GM21515 (cell line): ENCODE measurements around the gene GPD1.
"Not testable (repeated sequence)": the region's sequence is repeated elsewhere in the genome, so short reads cannot be mapped to it uniquely, and the experiment has no call there.

Source experiments
- ATAC-seq: cut with Tn5 transposase; IDR thresholded peaks from one replicate; pipeline ENCODE4 v1.9.1; 2021; ENCODE audit not compliant: unreplicated experiment

The GPD1 gene

GRCh38 chr12:50120521-50120920 is 16.7 kb downstream of the GPD1 start:
- no peak for ATAC-seq

DNA sequence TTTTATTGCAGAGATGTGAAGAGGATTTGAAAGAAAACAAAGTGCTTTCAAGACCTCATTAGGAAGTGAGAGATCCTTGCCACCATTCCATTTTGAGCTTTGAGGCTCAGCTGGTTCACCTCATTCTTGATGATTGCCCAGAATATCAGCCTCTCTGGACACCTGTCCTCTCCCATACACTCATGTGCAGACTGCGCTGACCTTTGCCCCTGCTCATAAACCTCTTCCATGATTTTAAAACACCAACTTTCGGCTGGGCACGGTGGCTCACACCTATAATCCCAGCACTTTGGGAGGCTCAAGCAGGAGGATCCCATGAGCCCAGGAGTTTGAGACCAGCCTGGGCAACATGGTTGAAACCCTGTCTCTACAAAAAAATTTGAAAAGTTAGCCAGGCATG is 17.1 kb downstream of the GPD1 start:
- no peak for ATAC-seq

DNA sequence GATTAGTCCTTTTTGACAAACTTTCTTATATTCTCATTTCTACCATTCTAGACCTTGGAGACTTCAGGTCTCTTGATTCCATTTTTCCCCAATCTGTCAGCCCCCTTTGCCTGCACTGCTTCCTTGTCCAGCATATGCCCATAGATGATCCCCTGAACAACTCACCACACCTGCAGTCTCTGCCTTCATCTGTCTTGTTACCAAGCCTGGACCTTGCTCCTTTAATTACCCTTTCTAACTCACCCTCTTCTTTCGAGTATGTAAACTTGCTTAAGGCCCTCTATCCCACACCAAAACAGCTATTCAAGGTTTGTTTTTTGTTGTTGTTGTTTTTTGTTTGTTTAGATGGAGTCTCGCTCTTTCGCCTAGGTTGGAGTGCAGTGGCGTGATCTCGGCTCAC is 17.8 kb downstream of the GPD1 start:
- ATAC-seq, result no peak

DNA sequence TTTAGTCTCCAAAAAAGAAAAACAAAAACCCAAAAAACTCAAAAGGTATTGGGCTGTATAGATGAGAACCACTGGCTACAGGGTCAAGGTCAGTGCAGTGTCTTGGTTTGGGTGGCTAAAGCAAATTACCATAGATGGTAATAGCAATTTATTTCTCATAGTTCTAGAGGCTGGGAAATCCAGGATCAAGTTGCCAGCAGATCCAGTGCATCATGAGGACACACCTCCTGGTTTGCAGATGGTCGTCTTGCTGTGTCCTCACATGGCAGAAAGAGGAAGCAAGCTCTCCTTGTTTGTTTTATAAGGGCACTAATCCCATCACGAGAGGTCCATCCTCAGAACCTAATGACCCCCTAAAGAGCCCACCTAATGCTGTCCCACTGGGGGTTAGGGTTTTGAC is 19.4 kb downstream of the GPD1 start:
- ATAC-seq, result no peak

DNA sequence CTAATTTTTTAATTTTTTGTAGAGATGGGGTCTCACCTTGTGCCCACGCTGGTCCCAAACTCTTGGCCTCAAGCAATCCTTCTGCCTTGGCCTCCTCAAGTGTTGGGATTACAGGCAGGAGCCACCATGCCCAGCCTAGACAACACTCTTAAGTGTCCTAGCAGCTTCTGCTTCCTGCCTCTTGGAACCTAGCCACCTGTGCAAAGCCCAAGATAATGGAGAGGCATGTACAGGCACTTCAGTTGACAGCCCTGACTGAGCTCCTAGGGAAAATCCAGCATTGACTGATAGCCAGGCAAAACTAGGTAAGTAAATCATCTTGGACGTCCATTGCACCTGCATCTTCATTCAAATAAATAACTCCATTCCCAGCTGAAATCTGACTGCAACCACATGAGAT is 23.7 kb downstream of the GPD1 start:
- ATAC-seq, result no peak

- ATAC-seq, result no peak
Observed at GRCh38 chr12:50129290-50129689, 25.5 kb downstream of the GPD1 start.

DNA sequence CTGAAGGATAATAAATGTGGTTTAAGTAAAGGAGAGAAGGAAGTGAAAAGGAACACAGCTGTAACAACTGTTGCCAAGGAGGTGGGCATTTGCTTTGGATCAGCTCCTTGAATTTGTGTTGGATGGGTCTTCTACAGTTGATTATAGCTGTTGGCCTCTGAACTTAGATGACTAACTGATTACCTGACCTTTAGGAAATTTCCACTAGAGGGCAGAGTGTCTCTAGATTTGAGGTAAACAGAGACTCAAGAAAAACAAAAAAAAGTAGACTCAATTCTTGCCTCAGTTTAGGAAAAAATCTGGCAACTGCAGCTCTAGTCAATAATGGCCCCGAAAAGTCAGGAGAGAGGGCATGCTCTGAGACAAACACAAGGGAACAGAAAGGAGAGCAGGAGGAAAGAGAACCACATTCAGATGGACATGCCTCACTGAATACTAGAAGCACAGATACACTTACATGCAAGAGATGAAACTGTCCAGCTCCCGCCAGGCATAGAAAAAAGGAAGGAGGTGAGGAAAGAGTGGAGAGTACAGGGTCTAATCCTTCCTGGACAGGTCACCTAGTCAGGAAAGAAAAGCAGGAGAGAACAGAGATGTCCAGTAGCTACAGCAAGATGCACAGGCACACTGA is 28.8 kb downstream of the GPD1 start:
- ATAC-seq, result no peak

DNA sequence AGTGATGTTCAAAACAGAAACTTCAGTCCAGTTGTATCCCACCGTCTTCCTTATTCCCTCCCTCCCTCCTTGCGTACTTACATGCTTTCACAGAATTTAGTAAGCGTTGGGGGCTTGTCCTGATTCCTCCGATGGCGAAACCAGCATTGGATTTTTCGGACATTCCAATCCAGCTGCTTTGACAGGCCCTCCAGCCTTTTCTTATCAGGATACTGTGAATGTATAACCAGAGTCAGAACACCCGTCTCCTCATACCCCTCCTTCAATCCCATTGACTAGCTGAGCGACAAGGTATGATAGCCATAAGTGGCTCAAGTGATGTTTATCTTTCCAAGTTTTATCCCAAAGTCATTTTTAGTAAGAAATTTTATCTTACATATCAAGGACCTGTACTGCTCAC is 39.2 kb downstream of the GPD1 start:
- ATAC-seq, result no peak

- no peak for ATAC-seq
Observed at GRCh38 chr12:50145439-50145838, 41.6 kb downstream of the GPD1 start.

DNA sequence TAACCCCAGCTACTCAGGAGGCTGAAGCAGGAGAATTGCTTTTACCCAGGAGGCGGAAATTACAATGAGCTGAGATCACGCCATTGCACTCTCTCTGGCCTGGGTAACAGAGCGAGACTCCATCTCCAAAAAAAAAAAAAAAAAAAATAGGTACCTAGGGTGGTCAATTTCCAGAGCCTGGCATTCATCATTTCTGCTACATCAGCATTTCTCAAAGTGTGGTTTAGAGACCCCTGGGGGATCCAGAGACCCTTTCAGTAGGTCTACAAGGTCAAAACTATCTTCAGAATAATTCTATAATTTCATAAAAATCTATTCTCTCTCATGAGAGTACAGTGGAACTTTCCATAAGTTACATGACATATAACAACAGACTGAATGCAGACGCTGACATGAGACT is 43.5 kb downstream of the GPD1 start:
- no peak for ATAC-seq

DNA sequence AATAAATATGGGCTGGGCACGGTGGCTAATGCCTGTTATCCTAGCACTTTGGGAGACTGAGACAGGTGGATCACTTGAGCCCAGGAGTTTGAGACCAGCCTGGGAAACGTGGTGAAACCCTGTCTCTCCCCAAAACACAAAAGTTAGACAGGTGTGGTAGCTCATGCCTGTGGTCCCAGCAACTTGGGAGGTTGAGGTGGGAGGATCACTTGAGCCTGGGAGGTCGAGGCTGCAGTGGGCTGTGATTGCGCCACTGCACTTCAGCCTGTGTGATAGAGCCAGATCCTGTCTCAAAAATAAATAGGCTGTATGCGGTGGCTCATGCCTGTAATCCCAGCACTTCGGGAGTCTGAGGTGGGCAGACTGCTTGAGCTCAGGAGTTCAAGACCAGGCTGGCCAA is 44.2 kb downstream of the GPD1 start:
- not testable (repeated sequence) for ATAC-seq

- ATAC-seq, result no peak
Observed at GRCh38 chr12:50149311-50149710, 45.5 kb downstream of the GPD1 start.

DNA sequence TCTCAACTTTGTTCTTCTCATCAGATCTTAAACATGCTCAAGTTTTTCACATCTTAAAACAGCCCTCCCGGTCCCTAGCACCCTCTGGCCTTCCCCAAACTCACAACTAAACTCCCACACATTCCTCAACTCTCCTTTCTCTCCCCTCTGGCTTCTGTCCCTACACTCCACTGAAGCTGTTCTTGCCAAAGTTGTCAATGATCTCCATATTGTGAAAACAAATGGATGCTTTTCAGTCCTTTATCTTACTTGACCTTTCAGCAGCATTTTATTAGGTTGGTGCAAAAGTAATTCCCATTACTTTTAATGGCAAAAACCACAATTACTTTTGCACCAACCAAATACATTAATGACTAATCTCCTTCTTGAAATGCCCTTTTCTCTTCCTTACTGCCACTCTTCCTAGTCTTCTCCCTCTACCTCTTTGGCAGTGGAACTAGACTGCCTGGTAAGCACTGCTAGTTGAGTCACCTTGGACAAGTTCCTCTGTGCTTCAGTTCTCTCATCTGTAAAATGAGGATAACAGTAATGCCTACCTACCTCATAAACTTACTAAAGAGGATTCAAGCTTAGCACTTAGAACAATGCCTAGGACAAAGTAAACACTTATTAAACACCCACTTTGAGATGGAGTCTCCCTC is 47.4 kb downstream of the GPD1 start:
- no peak for ATAC-seq

DNA sequence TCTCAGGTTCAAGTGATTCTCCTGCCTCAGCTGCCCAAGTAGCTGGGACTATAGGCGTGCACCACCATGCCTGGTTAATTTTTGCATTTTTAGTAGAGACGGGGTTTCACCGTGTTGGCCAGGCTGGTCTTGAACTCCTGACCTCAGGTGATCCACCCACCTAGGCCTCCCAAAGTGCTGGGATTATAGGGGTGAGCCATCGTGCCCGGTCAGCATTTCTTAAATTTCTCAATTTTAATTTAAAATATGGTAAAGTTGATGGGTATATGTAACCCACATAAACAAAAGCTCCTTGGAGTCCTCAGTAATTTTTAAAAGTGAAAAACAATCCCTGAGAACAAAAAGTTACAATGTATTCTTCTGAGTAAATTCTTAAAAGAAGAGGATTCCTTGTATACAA is 51.1 kb downstream of the GPD1 start:
- ATAC-seq, result not testable (repeated sequence)

DNA sequence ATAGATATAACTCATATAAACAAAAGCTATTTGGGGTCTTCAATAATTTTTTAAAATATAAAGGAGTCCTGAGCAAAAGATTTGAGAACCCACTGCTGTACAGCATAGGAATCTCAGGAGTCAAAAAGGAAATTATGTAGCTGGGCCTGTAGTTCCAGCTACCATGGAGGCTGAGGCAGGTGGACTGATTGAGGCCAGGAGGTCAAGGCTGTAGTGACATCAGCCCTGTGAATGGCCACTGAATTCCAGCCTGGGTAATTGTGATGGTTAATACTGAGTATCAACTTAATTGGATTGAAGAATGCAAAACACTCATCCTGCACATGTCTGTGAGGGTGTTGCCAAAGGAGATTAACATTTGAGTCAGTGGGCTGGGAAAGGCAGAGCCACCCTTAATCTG is 52.8 kb downstream of the GPD1 start:
- ATAC-seq, result no peak

GRCh38 chr12:50157259-50157658 is 53.5 kb downstream of the GPD1 start:
- no peak for ATAC-seq

- no peak for ATAC-seq
Observed at GRCh38 chr12:50160643-50161042, 56.8 kb downstream of the GPD1 start.
